ENCODE measurements around the gene FGF10. TPM values are rescaled to one million over a fixed set of nuclear protein-coding genes. Genes with fewer than 3 reads are reported as not detected.

FGF10 gene
- total and polyA plus RNA-seq, 2 of the 4 experiments (the other 2 are of a cell fraction): not detected

DNA sequence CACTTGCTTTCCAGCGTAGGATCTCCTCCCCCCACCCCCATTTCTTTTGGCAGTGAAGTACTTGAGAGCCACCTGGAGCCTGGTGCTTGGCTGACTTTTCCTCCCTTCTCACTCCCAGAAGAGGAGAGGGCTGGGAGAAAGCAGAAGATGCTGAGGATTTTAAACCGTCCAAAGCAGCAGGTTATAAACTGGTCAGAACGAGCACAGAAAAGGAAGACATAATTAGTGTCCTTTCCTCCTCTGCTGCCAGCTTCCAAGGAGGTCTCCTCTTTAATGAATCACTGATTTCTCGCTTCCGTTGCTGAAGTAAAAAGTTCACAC lies 563 bp upstream of the FGF10 start:
- Histone ChIP-seq H3K79me1 (ENCODE audit: low read depth in 1 of 2, low read length in 2 of 2) (no peaks in the 10 kb centered on the region), H3K4me1 (ENCODE audit: control insufficient read depth, insufficient read depth, low read length) (no peaks in the 10 kb centered on the region), H3K4ac (ENCODE audit: low read depth, low read length) (no peak overlapping the region), H3K27ac (ENCODE audit: insufficient read depth, low read length) (no peak overlapping the region), H2BK5ac (ENCODE audit: low read depth, low read length, poor library complexity, severe bottlenecking) (no peak overlapping the region), H3K9me1 (ENCODE audit: insufficient read depth, low read length) (no peaks in the 10 kb centered on the region; the same call in 1 of the 2 replicates), H4K8ac (ENCODE audit: low read depth in 2 of 2, low read length in 2 of 2) (no peak overlapping the region), H4K20me1 (ENCODE audit: insufficient read depth, low read length) (no peaks in the 10 kb centered on the region), H3K9me3 (ENCODE audit: control insufficient read depth, insufficient read depth, low read length) (no peaks in the 10 kb centered on the region), H3K23ac (ENCODE audit: low read depth, low read length) (no peak overlapping the region), H3K14ac (replicated peaks; ENCODE audit: low read depth, low read length) (no peak overlapping the region), H2AK5ac (ENCODE audit: low read depth, low read length) (no peak overlapping the region), H3K4me3 (ENCODE audit: insufficient read depth, low read depth, low read length) (peak overlapping the region; percentile 42; the same call in 1 of the 2 replicates), H3K56ac (ENCODE audit: extremely low read depth, insufficient read depth, low read length) (no peak overlapping the region), H3K36me3 (ENCODE audit: control insufficient read depth, insufficient read depth, low read length) (no peaks in the 10 kb centered on the region), H2AFZ (replicated peaks; ENCODE audit: low read length, poor library complexity) (peak overlapping the region; percentile 72), H4K5ac (ENCODE audit: low read depth, low read length) (no peak overlapping the region), H2BK120ac (ENCODE audit: low read depth, low read length) (no peak overlapping the region), H2BK20ac (ENCODE audit: low read depth, low read length) (no peak overlapping the region), H3K27me3 (ENCODE audit: control insufficient read depth, insufficient read depth, low read length) (peaks cover 17% of the 10 kb centered on the region; the same call in 1 of the 2 replicates), H3K18ac (ENCODE audit: low read depth, low read length) (no peak overlapping the region), H2AK9ac (replicated peaks; ENCODE audit: low read depth, low read length, poor library complexity) (no peak overlapping the region), H4K91ac (ENCODE audit: insufficient read depth, low read depth, low read length) (no peak overlapping the region), H3K9ac (ENCODE audit: low read depth, low read length) (no peak overlapping the region), H2BK15ac (ENCODE audit: low read depth, low read length) (no peak overlapping the region), H3K4me2 (ENCODE audit: low read depth, low read length) (peak overlapping the region; percentile 51; the same call in 1 of the 2 replicates)
- dilution Hi-C loops (cut with HindIII; ENCODE audit: low sequenced_read_pairs, unreplicated experiment) (no loop called here), intact Hi-C loops (cut with micrococcal nuclease) (no loop called here), in situ Hi-C loops (cut with MboI; ENCODE audit: low sequenced_read_pairs) (no loop called here)
- WGBS, 2 experiments (ENCODE audit: extremely low coverage in 2 of 2, insufficient read length in 1 of 2): 0% methylated on average over 1 of the region's 5 CpGs; no CpG with 5 or more reads in 1 of the 2 experiments
- ChIA-PET POLR2A (ENCODE audit: unreplicated experiment) (no interaction called here), CTCF (no interaction called here)
- no TSS peak for BruUV-seq (replicated peaks)
- ATAC-seq (ENCODE audit: low read depth) (no peak), DNase-seq (no peak)
- TF ChIP-seq ELK1 (IDR thresholded peaks at IDR 0.05; ENCODE audit: borderline replicate concordance, low read depth, low read length): no peak
- no peak for TF ChIP-seq USF2 (IDR thresholded peaks at IDR 0.05; ENCODE audit: low read depth, low read length)
- no peak for TF ChIP-seq BHLHE40 (IDR thresholded peaks at IDR 0.05; ENCODE audit: low read depth, low read length)
- TF ChIP-seq CHD1 (IDR thresholded peaks at IDR 0.05; ENCODE audit: low read depth, low read length): no peak
- no peak for TF ChIP-seq MAZ (IDR thresholded peaks at IDR 0.05; ENCODE audit: borderline replicate concordance, low read depth, low read length)
- no peak for TF ChIP-seq RAD21 (IDR thresholded peaks at IDR 0.05; ENCODE audit: low read length)
